ENCODE results near the gene HRH2.
A peak's percentile ranks its signal among the peaks of the same experiment; 100 is the strongest.

Gene HRH2

DNA sequence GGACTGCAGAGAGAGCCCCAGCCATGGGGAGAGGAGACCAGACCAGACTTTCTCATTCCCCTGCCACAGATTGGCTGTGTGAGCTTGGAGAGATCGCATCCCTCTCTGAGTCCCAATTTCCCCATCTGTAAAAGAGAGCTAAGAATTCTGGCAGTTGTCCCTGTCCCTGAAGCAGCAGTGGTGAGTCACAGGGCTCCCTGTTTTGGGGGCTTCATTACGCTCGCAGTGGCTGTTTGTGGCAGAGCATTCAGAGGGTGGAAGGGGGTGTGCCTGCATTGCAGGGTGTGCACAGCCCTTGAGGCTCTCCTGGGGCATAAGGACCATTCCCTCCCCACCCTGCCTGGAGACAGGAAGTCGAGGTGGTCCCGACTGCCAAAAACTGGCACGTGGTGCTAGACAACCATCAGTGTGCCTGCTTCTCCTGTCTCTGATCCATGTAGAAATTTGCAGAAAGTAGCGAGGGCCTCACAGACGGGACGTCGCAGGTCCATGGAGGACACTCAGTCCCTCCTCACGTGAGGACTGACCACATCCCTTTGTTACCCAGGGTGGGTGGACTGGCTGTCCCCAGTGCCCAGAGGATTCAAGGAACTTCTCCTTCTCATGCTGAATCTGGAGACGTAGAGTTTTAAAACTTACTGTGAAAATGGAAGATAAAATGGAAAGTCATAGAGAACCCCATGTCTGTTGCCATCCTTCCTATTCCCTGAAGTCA lies 35.3 kb downstream of the HRH2 start:
- no peak for DNase-seq (ENCODE audit: low spot score)

- DNase-seq (ENCODE audit: low spot score): no peak
Observed at GRCh38 chr5:175693741-175694140, 35.9 kb downstream of the HRH2 start.

- no peak for DNase-seq (ENCODE audit: low spot score)
Observed at GRCh38 chr5:175694371-175695160, 36.7 kb downstream of the HRH2 start.

- DNase-seq (ENCODE audit: low spot score): no peak
Observed at GRCh38 chr5:175695161-175696126, 37.6 kb downstream of the HRH2 start.

DNA sequence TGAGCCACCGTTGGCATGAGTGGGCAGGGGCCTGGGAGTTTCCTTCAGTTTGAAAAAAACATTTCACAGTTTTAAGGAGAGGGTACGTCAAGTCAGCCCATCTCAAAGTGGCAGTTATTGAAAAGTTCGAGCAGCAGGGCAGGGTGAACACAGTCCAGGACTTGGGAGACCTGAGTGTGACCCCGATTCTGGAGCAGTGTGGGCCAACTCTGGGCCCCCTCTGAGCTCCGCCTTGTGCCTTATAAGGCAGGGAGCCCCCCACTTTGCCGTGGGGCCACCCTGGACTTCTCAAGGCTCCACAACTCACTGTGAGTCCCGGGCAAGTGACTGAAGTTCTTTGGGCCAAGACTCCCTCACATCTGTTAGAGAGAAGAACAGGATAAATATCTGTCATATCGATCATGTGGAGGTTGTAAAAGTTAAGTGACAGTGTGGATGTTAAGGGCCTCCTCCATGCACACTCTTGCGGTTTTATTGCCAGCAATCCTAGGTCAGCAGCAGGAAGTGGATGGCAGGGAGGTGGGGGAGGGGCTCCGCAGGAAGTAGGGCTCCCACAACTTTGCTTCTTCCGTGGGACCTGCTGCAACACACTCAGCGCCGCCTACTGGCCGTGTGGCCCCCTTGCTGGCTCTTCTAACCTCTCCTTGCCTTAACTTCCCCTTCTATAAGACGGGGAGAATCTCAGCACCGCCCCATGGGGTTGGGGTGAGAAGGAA lies 38.4 kb downstream of the HRH2 start:
- peak; percentile 81 for DNase-seq (ENCODE audit: low spot score)

- no peak for DNase-seq (ENCODE audit: low spot score)
Observed at GRCh38 chr5:175696855-175697198, 39.0 kb downstream of the HRH2 start.

DNA sequence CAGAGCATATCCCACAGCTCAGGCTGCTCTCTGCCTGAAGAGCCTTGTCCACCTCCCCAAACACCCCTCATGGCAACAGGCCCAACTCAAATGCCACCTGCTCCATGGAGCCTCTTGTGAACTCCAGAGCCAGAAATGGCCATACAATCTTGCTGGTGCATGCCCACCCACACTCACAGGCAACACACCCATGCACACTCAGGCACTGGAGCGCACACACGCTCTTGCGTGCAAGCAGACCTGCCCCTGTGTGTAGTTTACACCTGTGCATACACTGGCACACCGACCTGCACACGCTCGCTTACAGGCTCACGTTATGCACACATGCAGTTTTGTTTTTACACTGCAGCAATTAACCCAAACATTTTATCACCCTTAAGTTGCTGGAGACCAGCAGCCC lies 40.0 kb downstream of the HRH2 start:
- no peak for DNase-seq (ENCODE audit: low spot score)

DNA sequence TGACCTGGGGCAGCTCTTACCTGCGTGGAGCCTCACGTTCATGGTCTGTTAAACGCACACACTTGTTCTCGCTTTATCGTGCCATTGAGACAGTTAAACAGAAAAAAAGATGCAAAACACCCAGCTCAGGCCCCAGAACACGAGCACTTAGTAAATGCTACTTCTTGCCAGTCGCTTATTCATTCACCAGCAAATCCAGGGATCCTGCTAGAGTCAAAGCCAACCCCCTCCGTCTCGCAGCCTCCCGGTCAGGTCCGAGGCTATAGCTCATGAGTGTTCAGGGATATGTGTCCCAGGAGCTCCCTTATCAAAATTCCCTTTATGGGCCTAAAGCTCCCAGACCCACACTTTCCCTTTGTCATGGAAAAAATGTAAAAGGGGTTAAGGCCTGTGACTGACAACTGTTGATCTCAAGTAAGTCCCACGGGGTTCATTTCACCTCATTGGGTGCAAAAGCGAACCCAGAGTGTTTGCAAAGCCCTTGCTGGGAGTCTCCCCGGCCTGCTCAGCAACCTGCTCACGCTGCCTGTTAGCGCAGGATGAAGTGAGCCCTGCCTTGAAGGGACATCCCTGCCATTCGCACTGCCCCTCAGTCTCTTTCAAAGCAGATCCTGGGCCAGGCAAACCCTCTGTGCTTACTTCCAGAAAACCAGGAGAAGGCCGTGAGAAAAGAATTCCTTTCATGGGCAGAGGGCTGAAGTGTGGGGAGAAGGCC lies 40.7 kb downstream of the HRH2 start:
- peak; percentile 13 for DNase-seq (ENCODE audit: low spot score)

GRCh38 chr5:175700991-175701390 lies 43.1 kb downstream of the HRH2 start:
- DNase-seq (ENCODE audit: low spot score): peak; percentile 11

GRCh38 chr5:175701797-175702196 lies 43.9 kb downstream of the HRH2 start:
- DNase-seq (ENCODE audit: low spot score): no peak

DNA sequence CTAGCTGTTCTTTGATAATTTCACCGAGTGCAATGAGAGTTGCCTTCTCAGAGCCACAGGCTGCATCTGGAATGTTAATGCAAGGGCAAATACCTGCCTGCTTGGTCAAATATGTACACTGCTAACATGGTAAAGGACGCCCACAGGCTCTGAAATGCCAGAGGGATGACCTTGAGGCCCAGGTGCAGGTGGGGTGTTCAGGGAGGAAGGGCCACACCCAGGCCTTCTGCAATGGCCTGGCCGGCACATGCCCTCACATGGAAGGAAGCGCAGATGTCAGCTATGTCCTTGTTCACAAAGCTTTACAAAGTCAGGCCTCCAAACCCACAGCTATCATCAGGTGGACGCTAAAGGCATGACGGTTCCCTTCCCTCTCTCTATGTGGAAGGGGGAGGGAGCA lies 48.6 kb downstream of the HRH2 start:
- DNase-seq (ENCODE audit: low spot score): peak; percentile 86

- no peak for DNase-seq (ENCODE audit: low spot score)
Observed at GRCh38 chr5:175707751-175708375, 50.0 kb downstream of the HRH2 start.

GRCh38 chr5:175709276-175709781 lies 51.5 kb downstream of the HRH2 start:
- DNase-seq (ENCODE audit: low spot score): no peak

DNA sequence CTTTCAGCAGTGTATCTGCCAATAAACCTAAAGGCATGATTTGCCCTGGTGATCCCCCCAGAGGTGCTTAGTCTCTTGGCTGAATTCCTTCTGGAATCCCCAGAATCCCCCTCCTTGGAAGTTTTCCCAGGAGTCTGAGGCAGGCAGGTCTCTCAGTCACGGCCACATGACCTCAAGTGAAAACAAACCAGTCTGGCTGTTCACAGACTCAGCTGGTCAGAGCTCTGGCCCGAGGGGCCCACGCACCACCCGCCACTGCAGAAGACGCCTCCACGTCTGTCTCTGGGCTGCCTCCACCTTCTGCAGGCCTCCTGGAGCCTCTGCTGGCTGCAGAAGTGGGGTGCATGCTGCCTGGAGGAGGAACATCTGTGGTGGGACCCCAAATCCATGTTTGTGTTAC lies 52.5 kb downstream of the HRH2 start:
- DNase-seq (ENCODE audit: low spot score): no peak

DNA sequence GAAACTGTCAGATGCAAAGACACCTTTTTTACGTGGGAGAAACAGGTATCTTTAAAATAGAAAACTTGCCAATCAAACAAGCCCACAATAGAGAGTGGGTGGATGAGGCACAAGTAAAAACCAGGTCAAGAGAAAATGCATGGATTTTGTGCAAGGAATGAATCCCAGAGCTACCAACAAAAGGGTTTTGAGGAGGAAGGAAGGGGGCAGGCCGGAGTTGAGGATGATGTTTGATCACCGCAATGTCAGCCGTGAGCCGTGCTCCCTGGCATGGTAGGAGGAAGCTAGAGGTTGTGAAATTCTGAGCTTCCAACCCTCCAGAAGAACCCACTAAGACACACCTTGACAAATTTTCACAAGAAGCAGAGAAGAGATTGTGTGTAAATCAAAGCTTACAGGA lies 53.2 kb downstream of the HRH2 start:
- DNase-seq (ENCODE audit: low spot score): no peak

DNA sequence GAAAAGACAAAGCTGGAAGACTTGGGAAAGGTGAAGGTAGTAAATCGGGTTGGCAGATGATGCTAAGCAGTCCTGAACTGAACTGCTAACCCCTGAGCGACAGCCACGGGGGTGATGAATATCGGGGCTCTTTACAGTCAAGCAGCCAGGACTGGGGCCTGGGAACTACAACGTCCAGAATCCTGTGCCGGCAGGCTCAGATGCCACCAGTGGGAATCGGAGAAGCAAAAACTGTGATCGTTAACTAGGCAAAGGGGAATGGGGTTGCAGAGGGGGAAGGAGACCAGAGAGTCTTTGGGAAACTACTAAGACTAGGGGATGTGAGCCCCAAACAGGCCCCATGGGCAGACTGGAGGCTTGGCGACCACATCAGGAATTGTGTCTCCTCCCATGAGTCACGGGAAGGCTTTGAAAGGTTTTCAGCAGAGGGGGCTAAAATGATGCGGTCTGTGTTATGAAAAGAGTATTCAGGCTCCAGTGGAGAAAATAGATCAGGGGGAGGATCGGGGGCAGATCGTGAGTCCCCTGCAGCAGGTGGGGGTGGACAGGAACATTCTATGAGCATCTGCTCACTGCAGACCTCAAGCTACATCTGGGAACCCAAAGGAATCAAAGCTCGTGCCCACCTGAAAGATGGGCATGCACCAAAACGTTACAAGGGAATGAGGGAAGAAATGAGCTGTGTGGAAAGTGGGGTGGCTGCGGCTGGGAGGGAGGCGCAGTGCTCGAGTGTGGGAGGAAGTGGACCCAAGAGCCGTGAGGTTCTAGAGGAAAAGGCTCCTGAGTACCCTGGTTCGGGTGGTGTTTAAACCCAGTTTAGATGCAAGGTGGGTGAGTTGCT lies 53.8 kb downstream of the HRH2 start:
- DNase-seq (ENCODE audit: low spot score): no peak

GRCh38 chr5:175712313-175712680 lies 54.4 kb downstream of the HRH2 start:
- DNase-seq (ENCODE audit: low spot score): no peak

- DNase-seq (ENCODE audit: low spot score): no peak
Observed at GRCh38 chr5:175712681-175713085, 54.8 kb downstream of the HRH2 start.

DNA sequence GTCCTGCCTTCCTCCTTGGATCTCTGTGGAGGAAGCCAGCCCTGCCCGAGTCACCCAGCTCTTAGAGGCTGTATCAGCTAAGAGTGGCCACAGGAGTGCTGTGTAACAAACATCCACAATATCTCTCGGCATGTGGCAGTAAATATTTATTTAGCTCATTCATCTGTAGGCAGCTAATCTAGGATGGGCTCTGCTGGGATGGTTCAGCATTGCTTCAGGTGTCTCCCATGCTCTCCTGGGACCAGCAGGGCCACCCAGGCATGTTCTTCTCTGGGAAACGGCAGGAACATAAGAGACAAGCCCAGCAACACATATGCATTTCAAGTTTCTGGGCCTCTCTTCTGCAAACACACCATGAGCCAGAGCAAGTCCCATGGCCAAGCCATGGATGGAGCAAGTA lies 56.1 kb downstream of the HRH2 start:
- no peak for DNase-seq (ENCODE audit: low spot score)

Data from SW480 (cell line).